ENCODE measurements around the gene CARD9.

Gene CARD9

DNA sequence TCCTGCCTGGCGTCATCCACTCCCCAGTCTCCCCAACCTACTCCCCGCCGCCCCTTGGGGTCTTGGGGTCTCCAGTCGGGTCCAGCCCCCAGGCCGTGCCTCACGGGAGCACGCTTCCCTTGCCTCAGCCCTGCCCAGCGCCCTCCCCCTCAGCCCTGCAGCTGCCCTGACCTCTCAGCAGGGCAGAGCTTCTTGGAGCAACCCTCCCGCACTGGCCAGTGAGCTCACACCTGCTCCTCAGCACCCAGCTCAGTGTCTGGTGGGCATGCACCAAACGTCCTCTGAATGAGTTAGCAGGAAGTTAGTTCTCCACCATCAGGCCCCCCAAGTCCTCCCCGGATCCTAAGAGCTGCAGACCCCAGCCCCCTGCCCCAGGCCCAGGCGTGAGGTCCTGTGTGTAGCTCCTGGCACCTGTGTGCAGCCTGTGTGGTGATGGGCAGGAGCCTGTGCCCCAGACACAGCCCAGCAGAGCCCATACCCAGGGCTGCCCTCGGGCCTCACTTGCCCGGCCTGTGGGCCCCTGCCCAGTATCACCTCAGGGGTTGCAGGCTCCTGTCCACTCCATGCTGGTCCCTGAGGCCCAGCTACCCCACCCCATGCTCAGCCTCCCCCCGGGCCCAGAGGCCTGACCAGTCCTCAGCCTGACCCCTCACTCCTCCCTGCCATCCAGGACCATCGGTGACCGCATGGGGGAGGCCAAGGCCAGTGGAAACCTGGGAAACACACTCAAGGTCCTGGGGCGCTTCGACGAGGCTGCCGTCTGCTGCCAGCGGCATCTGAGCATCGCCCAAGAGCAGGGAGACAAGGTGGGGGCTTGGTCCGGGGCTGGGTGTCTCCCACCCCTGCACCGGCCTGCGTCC, 37.9 kb downstream of the CARD9 start:
- DNase-seq (ENCODE audit: low read depth) = no peak

DNA sequence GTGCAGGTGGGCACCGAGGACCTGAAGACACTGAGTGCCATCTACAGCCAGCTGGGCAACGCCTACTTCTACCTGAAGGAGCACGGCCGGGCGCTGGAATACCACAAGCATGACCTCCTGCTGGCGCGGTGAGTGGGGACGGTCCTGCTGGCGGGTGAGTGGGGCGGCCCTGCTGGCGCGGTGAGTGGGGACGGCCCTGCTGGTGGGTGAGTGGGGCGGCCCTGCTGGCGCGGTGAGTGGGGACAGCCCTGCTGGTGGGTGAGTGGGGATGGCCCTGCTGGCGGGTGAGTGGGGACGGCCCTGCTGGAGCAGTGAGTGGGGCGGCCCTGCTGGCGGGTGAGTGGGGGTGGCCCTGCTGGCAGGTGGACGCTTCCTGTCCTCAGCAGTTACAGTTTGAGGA, 38.9 kb downstream of the CARD9 start:
- DNase-seq (ENCODE audit: low read depth) = no peak

DNA sequence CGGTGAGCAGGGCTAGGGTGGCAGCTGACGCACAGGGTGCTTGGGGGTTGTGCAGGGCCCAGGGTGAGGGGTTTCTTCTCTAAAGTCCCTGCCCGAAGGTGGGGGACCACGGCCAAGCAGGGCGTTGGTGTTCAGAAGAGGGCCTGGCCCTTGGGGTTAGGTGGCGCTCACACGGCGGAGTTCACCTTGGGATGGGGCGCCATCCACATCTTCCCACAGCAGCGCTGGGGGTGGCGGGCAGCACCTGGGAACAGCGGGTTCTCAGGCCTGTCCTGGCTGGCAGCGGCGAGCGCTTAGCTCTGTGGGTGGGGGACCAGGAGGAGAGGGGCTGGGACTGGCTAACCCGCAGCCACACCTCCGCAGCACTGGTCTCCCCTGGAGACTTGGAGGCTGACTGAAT, 40.0 kb downstream of the CARD9 start:
- no peak for DNase-seq (ENCODE audit: low read depth)

DNA sequence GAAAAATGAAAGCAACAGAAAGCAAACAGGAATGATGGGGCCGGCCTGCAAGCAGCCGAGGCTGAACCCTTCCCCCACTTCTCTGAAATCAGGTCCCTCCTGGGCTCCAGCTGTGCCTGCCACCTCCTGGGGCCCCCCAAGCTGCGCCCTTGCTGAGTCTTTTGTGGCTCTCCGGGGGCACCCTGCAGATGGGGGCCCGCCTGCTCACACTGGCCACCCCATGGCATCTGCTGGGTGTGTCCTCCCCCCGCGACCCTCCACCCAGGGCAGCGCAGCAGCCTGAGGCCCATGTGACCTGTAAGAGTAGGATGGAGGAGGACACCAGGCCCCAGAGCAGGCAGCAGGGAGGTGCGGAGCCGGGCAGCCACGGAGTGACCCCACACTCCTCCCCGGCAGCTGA, 40.4 kb downstream of the CARD9 start:
- no peak for DNase-seq (ENCODE audit: low read depth)

DNA sequence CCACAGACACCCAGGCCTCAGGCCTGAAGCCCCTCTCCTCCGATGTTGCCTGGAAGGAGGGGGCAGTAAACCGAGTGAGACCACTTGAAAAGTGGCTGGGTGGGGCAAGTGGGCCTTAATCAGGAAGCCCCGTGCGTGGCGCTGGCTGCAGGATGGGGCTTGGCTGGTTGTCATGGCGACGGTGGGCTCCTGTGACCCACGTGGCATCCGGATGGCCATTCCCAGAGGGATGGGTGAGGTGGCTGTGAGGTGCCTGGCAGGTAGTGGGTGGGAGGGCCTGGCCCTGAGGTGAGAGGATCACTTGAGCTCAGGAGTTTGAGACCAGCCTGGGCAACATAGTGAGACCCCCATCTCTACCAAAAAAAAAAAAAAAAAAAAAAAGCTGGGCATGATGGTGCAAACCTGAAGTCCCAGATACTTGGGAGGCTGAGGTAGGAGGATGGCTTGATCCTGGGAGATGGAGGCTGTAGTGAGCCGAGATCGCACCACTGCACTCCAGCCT, 40.9 kb downstream of the CARD9 start:
- no peak for DNase-seq (ENCODE audit: low read depth)

DNA sequence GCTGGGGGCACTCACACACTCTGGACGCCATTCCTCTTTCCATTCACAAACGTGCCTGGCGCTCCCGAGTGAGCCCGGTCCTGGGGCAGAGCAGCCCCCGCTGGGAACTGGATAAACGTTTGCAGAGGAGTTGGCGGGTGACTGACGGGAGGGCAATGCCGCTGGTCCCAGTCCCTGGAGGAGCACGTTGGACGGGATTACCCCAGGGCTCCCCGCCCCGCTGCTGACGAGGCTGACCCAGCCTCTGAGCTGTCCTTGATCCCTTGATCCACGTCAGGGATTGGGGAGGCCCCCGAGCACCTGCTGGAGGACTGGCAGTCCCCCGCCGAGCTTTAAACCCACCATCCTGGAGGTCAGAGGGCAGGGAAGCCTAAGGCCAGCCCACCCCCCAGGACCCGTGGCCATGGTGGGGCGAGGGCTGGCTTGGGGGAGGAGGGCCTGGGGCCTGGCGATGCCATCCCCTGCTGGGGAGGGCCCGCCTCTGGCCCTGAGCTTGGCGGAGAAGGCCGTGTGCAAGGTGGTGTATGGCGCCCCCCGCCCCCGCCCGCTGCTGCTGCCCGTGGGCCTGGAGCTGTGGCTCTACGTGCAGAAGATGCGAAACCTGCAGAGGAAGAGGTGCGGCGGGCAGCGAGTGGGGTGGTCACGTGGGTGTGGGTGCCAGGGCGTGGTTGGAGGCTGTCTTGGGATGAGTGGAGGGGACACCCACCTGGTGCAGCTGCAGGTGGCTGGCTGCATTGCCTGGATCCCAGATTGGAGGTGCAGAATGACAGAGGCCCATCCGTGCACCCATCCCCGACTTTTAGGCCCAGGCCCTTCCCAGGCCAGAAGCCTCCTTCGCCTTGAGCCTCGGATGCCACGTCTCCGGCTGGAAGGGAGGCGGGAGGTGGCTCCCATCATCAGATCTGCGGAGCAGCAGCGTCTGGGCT, 41.6 kb downstream of the CARD9 start:
- no peak for DNase-seq (ENCODE audit: low read depth)

DNA sequence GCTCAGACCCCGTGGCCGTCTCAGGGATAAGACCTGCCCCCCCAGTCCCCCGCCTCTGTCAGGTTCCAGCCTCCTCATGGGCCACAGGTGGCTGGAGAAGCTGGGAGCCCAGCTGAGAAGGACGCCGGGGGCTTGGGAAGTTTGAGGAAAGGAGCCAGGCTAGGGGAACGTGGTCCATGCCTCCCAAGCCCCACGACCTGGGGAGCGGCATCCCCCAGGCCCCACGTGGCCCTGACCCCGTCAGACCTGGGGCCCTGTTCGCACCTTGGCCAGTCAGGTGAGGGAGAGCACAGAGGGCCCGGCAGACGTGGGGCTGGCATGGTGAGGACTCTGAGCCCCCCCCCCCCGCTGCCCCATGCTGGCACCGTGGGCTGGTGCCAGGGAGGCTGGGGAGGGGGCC, 42.4 kb downstream of the CARD9 start:
- no peak for DNase-seq (ENCODE audit: low read depth)

DNA sequence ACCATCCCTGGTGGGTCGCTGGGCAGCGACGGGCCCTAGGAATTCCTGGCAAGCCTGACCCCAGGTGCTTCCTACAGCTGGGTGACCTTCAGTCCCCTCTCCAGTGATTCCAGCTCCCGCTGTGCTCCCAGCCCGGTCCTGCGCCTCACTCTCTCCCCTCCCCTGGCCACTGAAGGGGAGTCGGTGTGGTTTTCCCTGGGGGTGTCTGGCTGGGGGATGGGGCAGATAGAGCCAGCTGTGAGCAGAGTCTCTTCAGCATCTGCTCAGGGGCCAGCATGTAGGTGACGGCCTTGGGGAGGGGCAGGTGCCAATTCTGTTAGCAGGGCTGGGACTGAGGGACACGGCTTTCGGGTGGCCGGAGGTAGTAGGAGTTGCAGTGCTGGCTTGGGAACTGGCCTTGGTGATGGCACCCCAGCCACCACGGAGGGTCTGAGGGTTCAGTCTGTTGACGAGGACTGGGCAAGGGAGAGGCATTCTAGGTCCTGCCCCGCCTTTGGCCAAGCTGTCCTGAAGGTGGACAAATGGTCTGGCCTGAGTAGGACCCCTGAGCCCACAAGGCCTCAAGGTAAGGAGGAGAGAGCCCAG, 43.0 kb downstream of the CARD9 start:
- no peak for DNase-seq (ENCODE audit: low read depth)

DNA sequence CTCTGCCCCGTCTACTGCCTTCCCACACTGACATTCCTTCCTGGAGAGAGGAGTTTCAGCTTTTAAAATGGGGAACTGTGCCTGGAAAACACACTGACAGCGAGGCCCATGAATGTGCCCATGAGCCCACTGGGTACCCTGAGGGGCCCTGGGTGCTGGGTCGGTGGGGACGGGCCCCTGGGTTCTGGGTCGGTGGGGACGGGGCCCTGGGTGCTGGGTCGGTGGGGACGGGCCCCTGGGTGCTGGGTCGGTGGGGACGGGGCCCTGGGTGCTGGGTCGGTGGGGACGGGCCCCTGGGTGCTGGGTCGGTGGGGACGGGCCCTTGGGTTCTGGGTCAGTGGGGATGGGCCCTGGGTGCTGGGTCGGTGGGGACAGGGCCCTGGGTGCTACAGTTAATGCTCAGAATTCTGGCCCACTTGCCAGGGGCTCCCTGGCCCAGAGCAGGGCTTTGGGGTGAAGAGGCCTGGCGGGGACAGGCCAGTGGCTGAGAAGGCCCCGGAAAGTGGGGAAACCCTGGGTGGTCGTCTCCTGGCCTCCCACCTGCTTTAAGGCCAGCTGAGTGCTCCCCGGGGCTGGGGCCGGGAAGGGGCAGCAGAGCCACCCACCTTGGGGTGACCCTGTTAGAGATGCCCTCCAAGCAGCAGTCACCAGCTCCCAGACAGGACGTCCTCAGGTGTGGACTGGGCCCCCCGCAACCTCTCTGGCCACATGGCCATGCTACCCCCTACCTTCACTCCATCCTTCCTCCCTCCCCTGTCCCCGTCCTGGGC, 43.6 kb downstream of the CARD9 start:
- no peak for DNase-seq (ENCODE audit: low read depth)

DNA sequence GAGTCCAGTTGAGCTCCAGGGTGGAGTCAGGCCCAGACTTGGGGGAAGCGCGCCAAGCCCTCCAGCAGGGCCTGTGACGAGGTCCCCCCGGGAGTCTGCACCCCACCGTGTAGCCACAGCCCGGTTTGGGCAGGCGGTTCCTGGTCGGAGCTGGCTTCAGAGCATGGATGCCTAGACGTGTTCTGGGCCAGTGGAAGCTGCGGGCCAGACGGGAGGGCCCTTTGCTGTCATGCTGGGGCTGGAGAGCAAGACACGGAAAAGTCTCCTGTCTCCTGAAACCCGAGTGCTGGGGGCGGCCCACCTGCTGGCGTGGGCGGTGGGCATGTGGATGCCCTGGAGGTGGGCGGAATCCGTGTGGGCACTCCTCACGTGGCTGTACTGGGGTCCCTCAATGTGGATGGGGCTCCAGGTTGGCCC, 44.2 kb downstream of the CARD9 start:
- DNase-seq (ENCODE audit: low read depth) = no peak

DNA sequence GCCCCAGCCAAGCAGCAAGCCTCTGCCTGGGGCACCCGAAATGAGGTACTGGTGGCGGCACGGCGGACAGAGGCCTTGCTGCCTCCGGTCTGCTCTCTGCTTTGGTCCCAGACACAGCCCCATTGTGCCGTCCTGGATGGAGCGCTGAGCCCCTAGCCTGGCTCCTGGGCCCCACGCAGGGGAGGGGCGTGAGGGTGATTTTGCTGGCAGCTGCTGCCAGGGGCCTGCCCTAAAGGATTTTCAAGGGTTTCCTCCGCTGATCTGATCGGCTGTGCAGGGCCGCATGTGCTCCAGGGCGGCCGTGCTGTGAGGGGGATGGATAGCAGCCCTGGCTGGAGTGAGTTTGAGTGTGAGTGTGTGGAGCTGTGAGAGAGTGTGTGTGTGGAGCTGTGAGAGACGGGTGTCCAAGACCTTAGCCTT, 44.8 kb downstream of the CARD9 start:
- DNase-seq (ENCODE audit: low read depth) = no peak

DNA sequence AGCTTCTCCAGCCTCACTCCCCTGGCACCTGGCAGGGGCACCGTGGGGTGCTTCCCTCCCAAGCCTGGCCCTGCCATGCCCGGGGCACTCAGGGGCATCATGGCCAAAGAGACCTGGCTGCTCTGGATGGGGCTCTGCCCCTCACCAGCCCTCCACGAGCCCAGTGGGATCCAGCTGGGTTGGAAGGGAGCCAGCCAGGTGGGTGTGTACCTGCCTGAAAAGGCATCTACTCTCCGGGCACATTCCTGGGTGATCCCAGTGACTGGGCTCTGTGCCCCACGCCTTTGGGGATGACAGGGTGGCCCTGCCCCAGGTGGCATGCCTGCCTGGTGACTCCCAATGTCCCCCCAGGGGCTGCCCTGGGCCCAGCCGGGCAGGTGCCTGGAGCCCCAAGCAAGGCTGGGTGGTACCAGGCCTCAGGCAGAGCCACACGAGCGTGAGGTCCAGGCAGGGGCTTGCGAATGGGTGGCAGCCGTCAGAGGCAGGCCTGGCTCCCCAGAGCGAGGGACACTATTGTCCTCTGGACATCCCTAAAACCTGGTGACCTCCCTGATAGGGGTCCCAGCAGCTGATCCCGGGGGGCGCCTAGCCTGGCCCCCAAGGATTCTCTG, 45.4 kb downstream of the CARD9 start:
- DNase-seq (ENCODE audit: low read depth) = no peak

DNA sequence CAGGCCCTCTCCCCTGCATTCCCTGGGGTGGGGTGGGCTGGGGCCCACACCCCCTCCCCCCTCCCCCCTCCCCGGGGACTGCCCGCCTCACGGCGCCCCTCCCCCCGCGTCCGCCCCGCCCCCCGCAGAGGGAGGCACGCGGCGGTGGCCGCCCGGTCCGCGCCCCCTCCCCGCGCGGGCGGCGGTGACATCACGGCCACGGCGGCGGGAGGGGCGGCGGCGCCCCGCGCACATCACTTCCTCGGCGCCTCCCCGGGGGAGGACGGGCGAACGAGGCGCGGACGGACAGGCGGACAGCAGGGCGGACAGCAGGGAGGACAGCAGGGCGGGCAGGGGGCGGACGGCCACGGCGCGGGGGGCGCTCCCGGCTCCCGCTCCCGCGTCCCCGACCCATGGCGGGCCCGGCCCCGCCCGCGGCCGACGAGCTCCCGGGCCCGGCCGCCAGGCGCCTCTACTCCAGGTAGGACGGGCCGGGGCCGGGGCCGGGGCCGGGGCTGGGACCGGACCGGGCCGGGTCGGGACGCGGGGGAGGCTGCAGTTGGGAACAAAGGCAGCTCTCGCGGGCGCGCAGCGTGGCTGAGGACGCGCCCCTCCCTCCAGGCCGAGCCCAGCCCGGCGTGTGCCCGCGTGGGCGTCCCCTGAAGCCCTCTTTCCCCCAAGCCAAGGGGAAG, 46.0 kb downstream of the CARD9 start, which contains the start of gene GPSM1:
Gene GPSM1, plus strand, starts transcription at position 236 of the 671 bp plus-strand sequence. Its CDS starts 157 bp downstream, at position 393.
- peak; percentile 31 for DNase-seq (ENCODE audit: low read depth)

DNA sequence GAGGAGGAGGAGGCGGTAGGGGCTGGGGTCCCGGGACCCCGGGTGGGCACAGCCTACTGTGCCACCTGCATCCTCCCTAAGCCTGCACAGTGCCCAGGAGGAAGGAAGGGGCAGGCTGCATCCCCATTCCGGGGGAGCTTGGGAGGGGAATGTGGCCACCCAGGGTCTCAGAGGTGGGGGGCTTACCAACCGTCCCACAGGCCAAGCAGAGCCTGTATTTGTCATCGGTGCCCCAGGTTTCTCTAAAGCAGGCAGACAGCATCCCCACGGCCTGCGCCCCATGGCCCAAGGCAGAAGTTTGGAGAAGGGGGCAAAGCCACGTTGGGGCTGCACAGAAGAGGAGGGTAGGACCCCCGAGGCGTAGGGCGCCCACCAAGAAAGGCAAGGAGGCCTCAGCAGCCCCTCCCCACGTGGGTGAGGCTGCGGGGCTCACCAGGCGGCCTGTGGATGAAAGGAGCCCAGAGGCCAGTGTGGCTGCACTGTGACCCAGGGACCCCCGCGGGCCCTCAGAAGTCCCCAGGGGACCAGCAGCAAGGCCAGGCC, 46.6 kb downstream of the CARD9 start:
- DNase-seq (ENCODE audit: low read depth) = no peak

DNA sequence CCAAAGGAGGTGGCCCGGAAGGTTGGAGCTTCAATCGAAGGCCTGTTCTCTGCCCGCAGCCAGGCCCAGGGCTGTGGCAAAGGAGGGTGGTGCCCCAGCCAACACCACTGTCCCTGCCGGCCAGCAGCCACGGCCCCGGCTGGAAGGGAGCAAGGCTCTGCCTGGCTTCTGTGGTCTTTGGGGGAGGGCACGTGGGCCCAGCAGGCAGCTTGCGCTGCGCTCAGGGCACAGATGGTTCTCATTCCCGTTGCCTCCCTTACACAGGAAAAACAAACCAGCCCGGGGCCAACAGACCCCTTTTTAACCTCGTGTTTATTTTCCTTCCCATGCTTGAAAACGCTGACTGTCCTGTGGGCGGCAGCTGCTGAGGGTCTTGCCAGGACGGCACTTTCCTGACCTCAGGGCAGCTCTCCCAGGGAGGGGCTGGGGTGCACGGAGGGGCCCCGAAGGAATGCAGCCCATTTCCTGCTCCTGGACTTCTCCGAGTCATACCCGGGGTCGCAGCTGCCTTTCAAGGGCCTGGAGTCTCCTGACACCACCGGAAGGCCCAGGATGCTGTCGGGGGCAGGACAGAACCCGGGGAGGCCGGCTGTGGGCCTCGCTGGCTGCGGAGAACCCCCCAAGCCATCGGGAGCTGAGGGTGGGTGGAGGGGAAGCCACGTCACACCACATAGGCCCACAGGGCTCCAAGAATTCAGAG, 47.3 kb downstream of the CARD9 start:
- DNase-seq (ENCODE audit: low read depth) = no peak

DNA sequence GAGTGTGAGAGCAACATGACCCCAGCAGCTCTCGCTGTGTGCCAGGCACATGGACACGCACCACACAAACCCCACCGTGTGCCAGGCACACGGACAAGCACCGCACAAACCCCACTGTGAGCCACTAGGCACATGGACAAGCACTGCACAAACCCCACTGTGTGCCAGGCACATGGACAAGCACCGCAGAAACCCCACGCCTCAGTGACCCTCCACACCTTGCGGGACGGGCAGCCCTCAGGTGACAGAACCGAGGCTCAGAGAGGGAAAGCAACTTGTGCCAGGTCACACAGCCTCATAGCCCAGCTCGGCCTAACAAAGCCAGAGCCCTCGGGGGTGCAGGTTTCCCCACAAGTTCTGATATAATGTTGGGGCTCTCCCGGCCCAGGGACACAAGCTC, 48.1 kb downstream of the CARD9 start:
- DNase-seq (ENCODE audit: low read depth) = no peak

DNA sequence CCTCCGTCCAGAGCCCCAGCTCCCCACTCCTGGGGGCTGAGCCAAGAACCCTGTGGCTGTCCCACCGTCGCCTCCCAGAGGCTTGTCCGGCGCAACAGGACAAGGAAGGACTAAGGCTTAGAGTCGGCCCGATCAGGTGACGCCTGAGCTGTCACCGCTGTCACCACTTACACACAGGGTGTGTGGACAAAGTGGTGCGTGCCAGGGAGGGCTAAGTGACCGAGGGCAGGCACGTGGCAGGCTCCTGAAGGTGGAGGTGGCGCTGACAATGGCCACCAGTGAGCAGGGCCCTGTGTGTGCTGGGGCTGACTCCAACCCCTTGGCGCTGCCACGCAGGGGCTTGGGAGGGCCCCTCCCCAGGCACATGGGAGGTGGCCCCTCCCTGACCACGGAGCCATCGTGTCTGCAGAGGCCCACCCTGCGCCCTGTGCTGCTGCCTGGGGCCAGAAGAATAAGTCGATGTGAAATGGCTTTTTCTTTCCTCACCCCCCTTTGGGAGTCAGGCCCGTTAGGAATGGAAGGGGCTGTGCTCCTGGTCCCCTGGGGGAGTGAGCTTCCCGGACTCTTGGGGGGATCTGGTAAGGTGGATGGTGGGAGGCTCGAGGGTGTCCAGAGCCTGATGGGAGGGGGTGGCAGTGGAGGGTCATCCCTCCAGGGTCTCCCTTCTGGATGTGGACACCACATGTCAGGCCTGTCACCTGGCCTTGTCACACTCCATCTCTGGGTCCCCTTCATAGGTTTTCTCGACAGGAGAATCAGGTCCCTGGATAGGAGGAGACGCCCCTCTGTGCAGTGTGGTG, 48.8 kb downstream of the CARD9 start:
- DNase-seq (ENCODE audit: low read depth) = no peak

DNA sequence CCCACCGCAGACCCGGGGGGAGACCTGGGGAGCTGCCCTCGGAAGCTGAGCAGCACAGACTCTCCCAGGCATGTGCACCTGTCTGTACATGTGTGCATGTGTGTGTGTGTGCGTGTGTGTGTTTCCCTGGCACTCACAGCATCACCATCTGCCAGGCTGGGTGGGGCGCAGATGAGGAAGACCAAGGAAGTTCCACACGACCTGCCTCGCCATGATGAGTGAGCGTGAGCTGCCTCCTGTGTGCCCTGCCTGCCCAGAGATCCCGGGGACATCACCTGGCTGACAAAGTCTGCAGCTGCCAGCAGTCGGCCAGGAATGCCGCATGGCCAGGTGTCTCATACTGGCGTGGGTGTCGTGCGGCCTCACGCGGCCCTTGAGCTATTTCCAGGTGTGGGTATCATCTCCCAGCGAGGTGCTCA, 50.1 kb downstream of the CARD9 start:
- DNase-seq (ENCODE audit: low read depth) = no peak

All from stimulated activated CD8-positive, alpha-beta memory T cell treated with anti-CD3 and anti-CD28 coated beads, Interleukin-12 subunit alpha, Interleukin-12 subunit beta, amount 100 ng/mL, for 4 hours (primary cell).